H9 (cell line): ENCODE results near the gene CLCN5. TPM values are rescaled to one million over a fixed set of nuclear protein-coding genes. Genes with fewer than 3 reads are reported as not detected.

Experiments used
- DNase-seq: peaks from one replicate; pipeline ENCODE4 v3.0.0-alpha.2; 2017
- H2AFZ ChIP-seq: one replicate; pipeline ENCODE4 v1.6.1; 2013; ENCODE audit warnings: mild to moderate bottlenecking, low read length, control low read depth, moderate library complexity
- H2AK5ac ChIP-seq: 2 replicates; pipeline ENCODE4 v1.6.1; 2013; ENCODE audit warnings: low read length, control low read depth, mixed read lengths; ENCODE audit not compliant: insufficient read length
- H2BK120ac ChIP-seq: one replicate; pipeline ENCODE4 v1.6.1; 2013; ENCODE audit warnings: low read depth, mild to moderate bottlenecking, low read length, control low read depth, inconsistent platforms; ENCODE audit not compliant: poor library complexity, severe bottlenecking
- H2BK12ac ChIP-seq: 2 replicates; pipeline ENCODE4 v1.6.1; 2013; ENCODE audit warnings: low read length, control low read depth, mixed read lengths, low read depth; ENCODE audit not compliant: insufficient read length
- H2BK15ac ChIP-seq: 2 replicates; pipeline ENCODE4 v1.6.1; 2013; ENCODE audit warnings: low read depth, low read length, control low read depth
- H2BK20ac ChIP-seq: one replicate; pipeline ENCODE4 v1.6.1; 2013; ENCODE audit warnings: low read depth, mild to moderate bottlenecking, low read length, control low read depth, inconsistent platforms; ENCODE audit not compliant: poor library complexity, severe bottlenecking
- H2BK5ac ChIP-seq: 2 replicates; pipeline ENCODE4 v1.6.1; 2013; ENCODE audit warnings: low read length, control low read depth, mixed read lengths; ENCODE audit not compliant: insufficient read length
- H3K14ac ChIP-seq: 2 replicates; pipeline ENCODE4 v1.6.1; 2013; ENCODE audit warnings: low read length, control low read depth; ENCODE audit not compliant: insufficient read depth
- H3K18ac ChIP-seq: 2 replicates; pipeline ENCODE4 v1.6.1; 2013; ENCODE audit warnings: low read depth, mild to moderate bottlenecking, mixed read lengths, low read length, control low read depth; ENCODE audit not compliant: insufficient read length
- H3K23ac ChIP-seq: 2 replicates; pipeline ENCODE4 v1.6.1; 2013; ENCODE audit warnings: low read length, control low read depth, mixed read lengths, low read depth; ENCODE audit not compliant: insufficient read length
- H3K23me2 ChIP-seq: 2 replicates; pipeline ENCODE4 v1.6.1; 2013; ENCODE audit warnings: low read depth, mild to moderate bottlenecking, mixed read lengths, low read length, control low read depth; ENCODE audit not compliant: insufficient read length, poor library complexity, severe bottlenecking
- H3K27ac ChIP-seq: 2 replicates; pipeline ENCODE4 v1.5.1; 2013; ENCODE audit warnings: low read length, control low read depth, mixed read lengths, low read depth; ENCODE audit not compliant: insufficient read length
- H3K27me3 ChIP-seq: 2 replicates; pipeline ENCODE4 v1.6.1; 2013; ENCODE audit warnings: low read length, control low read depth, inconsistent platforms; ENCODE audit not compliant: insufficient read depth
- H3K4ac ChIP-seq: 2 replicates; pipeline ENCODE4 v1.6.1; 2013; ENCODE audit warnings: low read depth, mild to moderate bottlenecking, control low read depth, inconsistent platforms, low read length, moderate library complexity
- H3K4me1 ChIP-seq: 2 replicates; pipeline ENCODE4 v1.6.1; 2013; ENCODE audit warnings: low read length, control low read depth, inconsistent platforms; ENCODE audit not compliant: insufficient read depth
- H3K4me2 ChIP-seq: 2 replicates; pipeline ENCODE4 v1.6.1; 2013; ENCODE audit warnings: low read length, control low read depth, mixed read lengths; ENCODE audit not compliant: insufficient read length, insufficient read depth
- H3K56ac ChIP-seq: 2 replicates; pipeline ENCODE4 v1.6.1; 2013; ENCODE audit warnings: low read depth, mild to moderate bottlenecking, mixed read lengths, low read length, control low read depth; ENCODE audit not compliant: insufficient read length
- H3K79me1 ChIP-seq: 2 replicates; pipeline ENCODE4 v1.6.1; 2013; ENCODE audit warnings: low read depth, mild to moderate bottlenecking, moderate library complexity, low read length, control low read depth, inconsistent platforms; ENCODE audit not compliant: insufficient read depth, poor library complexity, severe bottlenecking
- H3K79me2 ChIP-seq: 2 replicates; pipeline ENCODE4 v1.6.1; 2013; ENCODE audit warnings: low read length, control low read depth, inconsistent platforms; ENCODE audit not compliant: insufficient read depth
- H3K9ac ChIP-seq: 2 replicates; pipeline ENCODE4 v1.6.1; 2013; ENCODE audit warnings: low read length, control low read depth, mixed read lengths; ENCODE audit not compliant: insufficient read length; ENCODE audit errors: extremely low read depth
- H3K9me3 ChIP-seq: one replicate; pipeline ENCODE4 v1.6.1; 2013; ENCODE audit warnings: low read depth, low read length, inconsistent platforms; ENCODE audit not compliant: control insufficient read depth
- H3T11ph ChIP-seq: one replicate; pipeline ENCODE4 v1.6.1; 2013; ENCODE audit warnings: mild to moderate bottlenecking, low read length, control low read depth, inconsistent platforms
- H4K20me1 ChIP-seq: one replicate; pipeline ENCODE4 v1.6.1; 2013; ENCODE audit not compliant: control insufficient read depth, insufficient read length, insufficient read depth
- H4K5ac ChIP-seq: 2 replicates; pipeline ENCODE4 v1.6.1; 2013; ENCODE audit warnings: low read depth, mild to moderate bottlenecking, mixed read lengths, low read length, control low read depth; ENCODE audit not compliant: insufficient read length
- H4K8ac ChIP-seq: replicated peaks from 2 replicates; pipeline ENCODE4 v1.6.1; 2013; ENCODE audit warnings: low read length, control low read depth, mixed read lengths, low read depth; ENCODE audit not compliant: insufficient read length
- H4K91ac ChIP-seq: 2 replicates; pipeline ENCODE4 v1.6.1; 2013; ENCODE audit warnings: low read depth, mild to moderate bottlenecking, moderate library complexity, mixed read lengths, low read length, control low read depth; ENCODE audit not compliant: insufficient read length
- H3K27ac Mint-ChIP-seq, 3 experiments: 2 replicates in 2 of 3; 3 replicates in 1 of 3; pipeline ENCODE4 v1.8.0; 2020 to 2021; ENCODE audit warnings: mixed read lengths in 3 of 3, mild to moderate bottlenecking in 1 of 3, moderate library complexity in 1 of 3
- H3K27me3 Mint-ChIP-seq: 2 replicates; pipeline ENCODE4 v1.8.0; 2021; ENCODE audit warnings: low read depth, mild to moderate bottlenecking, moderate library complexity, mixed read lengths
- H3K36me3 Mint-ChIP-seq, 3 experiments: 2 replicates in 2 of 3; 3 replicates in 1 of 3; pipeline ENCODE4 v1.8.0; 2020 to 2021; ENCODE audit warnings: low read depth in 3 of 3, mixed read lengths in 3 of 3; ENCODE audit not compliant: insufficient read depth in 1 of 3
- H3K4me1 Mint-ChIP-seq, 2 experiments: 2 replicates each; pipeline ENCODE4 v1.8.0; 2020; ENCODE audit warnings: mixed read lengths in 2 of 2
- H3K4me3 Mint-ChIP-seq, 2 experiments: 2 replicates in 1 of 2; 3 replicates in 1 of 2; pipeline ENCODE4 v1.8.0; 2020 to 2021; ENCODE audit warnings: mild to moderate bottlenecking in 2 of 2, mixed read lengths in 2 of 2, moderate library complexity in 1 of 2
- H3K9me3 Mint-ChIP-seq, 2 experiments: 2 replicates in 1 of 2; 3 replicates in 1 of 2; pipeline ENCODE4 v1.8.0; 2020; ENCODE audit warnings: mild to moderate bottlenecking in 2 of 2, mixed read lengths in 2 of 2, moderate library complexity in 1 of 2
- CTCF ChIP-seq: fragments of 200-600 bp; sonication (generic); conservative IDR thresholded peaks from 3 replicates; pipeline ENCODE4 v1.8.0; 2021; ENCODE audit warnings: antibody characterized with exemption, mild to moderate bottlenecking
- WGBS: extraction: QIAGEN DNeasy Blood & Tissue Kit; methylation state at CpG from one replicate; pipeline ENCODE4 v1.1.7; 2013; ENCODE audit warnings: missing lambda C conversion rate, low lambda C conversion rate, mixed read lengths; ENCODE audit not compliant: insufficient read length; ENCODE audit errors: extremely low coverage; 5-methylcytosine and 5-hydroxymethylcytosine counted together
- total RNA-seq: library from RNA; stranded (reverse); gene quantifications from 2 replicates; pipeline ENCODE4 v1.2.1, GENCODE V29; 2021

CLCN5 gene
- total RNA-seq, 1 experiment from 2014 or later = 5.9 TPM

GRCh38 chrX:49949961-49950360, 27.6 kb downstream of the CLCN5 start:
- Mint-ChIP-seq H3K9me3 (peaks cover 59 to 60% of the 10 kb centered on the region in 2 experiments), H3K27ac (no peak overlapping the region), H3K36me3 (peaks cover 0 to 5% (median 3%) of the 10 kb centered on the region in 3 experiments; a peak in 2 of 7 replicates), H3K4me1 (no peaks in the 10 kb centered on the region), H3K4me3 (no peak overlapping the region), H3K27me3 (peaks cover 2% of the 10 kb centered on the region; the same call in 1 of the 2 replicates)
- Histone ChIP-seq H2BK5ac (no peak overlapping the region), H3K4me1 (no peaks in the 10 kb centered on the region), H3K14ac (no peak overlapping the region), H3K79me2 (no peaks in the 10 kb centered on the region), H2AK5ac (no peak overlapping the region), H3K9me3 (peaks cover 5% of the 10 kb centered on the region), H3K18ac (no peak overlapping the region), H4K8ac (no peak overlapping the region), H3K27ac (no peak overlapping the region), H3K9ac (no peak overlapping the region), H4K5ac (no peak overlapping the region), H4K91ac (no peak overlapping the region), H3K79me1 (no peaks in the 10 kb centered on the region), H2BK12ac (no peak overlapping the region), H3K4ac (no peak overlapping the region), H2AFZ (no peak overlapping the region), H2BK20ac (no peak overlapping the region), H3K27me3 (no peaks in the 10 kb centered on the region), H3T11ph (no peak overlapping the region), H4K20me1 (no peaks in the 10 kb centered on the region), H2BK120ac (no peak overlapping the region), H2BK15ac (no peak overlapping the region), H3K23me2 (no peaks in the 10 kb centered on the region), H3K4me2 (no peak overlapping the region), H3K56ac (no peak overlapping the region), H3K23ac (no peak overlapping the region)
- no peak for TF ChIP-seq CTCF
- no CpG with 5 or more reads among the region's 1 CpG for WGBS
- DNase-seq = no peak
